ENCODE measurements around the gene RET. TPM values are rescaled to one million over a fixed set of nuclear protein-coding genes. Genes with fewer than 3 reads are reported as not detected.

Gene RET
- total RNA-seq, 3 donors from 2014 or later, result 0.13 to 0.41 (median 0.13) TPM

- Mint-ChIP-seq H3K27me3 (ENCODE audit: low read depth) (no peaks in the 10 kb centered on the region), H3K9me3 (no peaks in the 10 kb centered on the region), H3K4me1 (ENCODE audit: low read depth) (peaks cover 49% of the 10 kb centered on the region), H3K4me3 (no peak overlapping the region), H3K36me3 (ENCODE audit: insufficient read depth) (peaks cover 27% of the 10 kb centered on the region)
- ATAC-seq, result no peak
- no peak for DNase-seq
These were observed 85.7 kb downstream of the RET start for GRCh38 chr10:43162604-43163003.

GRCh38 chr10:43166207-43166879, 89.5 kb downstream of the RET start:
- Mint-ChIP-seq H3K4me3 (no peak overlapping the region), H3K36me3 (ENCODE audit: insufficient read depth) (peaks cover 46% of the 10 kb centered on the region), H3K9me3 (no peaks in the 10 kb centered on the region), H3K27me3 (ENCODE audit: low read depth) (no peaks in the 10 kb centered on the region), H3K4me1 (ENCODE audit: low read depth) (peaks cover 37% of the 10 kb centered on the region)
- ATAC-seq, result peak; percentile 58 to 62
- DNase-seq, result no peak

- Mint-ChIP-seq H3K9me3 (no peaks in the 10 kb centered on the region), H3K36me3 (ENCODE audit: insufficient read depth) (peaks cover 41% of the 10 kb centered on the region), H3K4me3 (no peak overlapping the region), H3K4me1 (ENCODE audit: low read depth) (peaks cover 36% of the 10 kb centered on the region), H3K27me3 (ENCODE audit: low read depth) (no peaks in the 10 kb centered on the region)
- DNase-seq, result no peak
- peak; percentile 24 to 27 for ATAC-seq
These were observed 90.1 kb downstream of the RET start for GRCh38 chr10:43166880-43167497.

GRCh38 chr10:43167498-43167889, 90.6 kb downstream of the RET start:
- ATAC-seq (no peak), DNase-seq (no peak)
- peaks cover 36% of the 10 kb centered on the region for H3K4me1 Mint-ChIP-seq (ENCODE audit: low read depth)
- H3K4me3 Mint-ChIP-seq, result no peak overlapping the region
- no peaks in the 10 kb centered on the region for H3K27me3 Mint-ChIP-seq (ENCODE audit: low read depth)
- H3K9me3 Mint-ChIP-seq, result no peaks in the 10 kb centered on the region
- H3K36me3 Mint-ChIP-seq (ENCODE audit: insufficient read depth), result peaks cover 41% of the 10 kb centered on the region

GRCh38 chr10:43170491-43170890, 93.6 kb downstream of the RET start:
- no peak for DNase-seq

GRCh38 chr10:43172645-43173044, 95.8 kb downstream of the RET start:
- peak in 1 of 2 donors; percentile 21 for ATAC-seq

More at GRCh38 chr10:43170491-43170890, 93.6 kb downstream of the RET start:
- peaks cover 43% of the 10 kb centered on the region for H3K36me3 Mint-ChIP-seq (ENCODE audit: insufficient read depth)
- H3K9me3 Mint-ChIP-seq, result no peaks in the 10 kb centered on the region
- peaks cover 28% of the 10 kb centered on the region for H3K4me1 Mint-ChIP-seq (ENCODE audit: low read depth)
- H3K4me3 Mint-ChIP-seq, result no peak overlapping the region
- ATAC-seq, result no peak
- no peaks in the 10 kb centered on the region for H3K27me3 Mint-ChIP-seq (ENCODE audit: low read depth)

GRCh38 chr10:43173120-43173519, 96.3 kb downstream of the RET start:
- DNase-seq (no peak), ATAC-seq (no peak)
- Mint-ChIP-seq H3K36me3 (ENCODE audit: insufficient read depth) (peaks cover 66% of the 10 kb centered on the region), H3K4me3 (no peak overlapping the region), H3K27me3 (ENCODE audit: low read depth) (no peaks in the 10 kb centered on the region), H3K9me3 (no peaks in the 10 kb centered on the region), H3K4me1 (ENCODE audit: low read depth) (peaks cover 21% of the 10 kb centered on the region)

More at GRCh38 chr10:43172645-43173044, 95.8 kb downstream of the RET start:
- H3K4me1 Mint-ChIP-seq (ENCODE audit: low read depth), result peaks cover 21% of the 10 kb centered on the region
- H3K27me3 Mint-ChIP-seq (ENCODE audit: low read depth), result no peaks in the 10 kb centered on the region
- no peak for DNase-seq
- H3K9me3 Mint-ChIP-seq, result no peaks in the 10 kb centered on the region
- no peak overlapping the region for H3K4me3 Mint-ChIP-seq
- H3K36me3 Mint-ChIP-seq (ENCODE audit: insufficient read depth), result peaks cover 62% of the 10 kb centered on the region

GRCh38 chr10:43174969-43175368, 98.1 kb downstream of the RET start:
- H3K36me3 Mint-ChIP-seq (ENCODE audit: insufficient read depth), result peaks cover 66% of the 10 kb centered on the region
- H3K27me3 Mint-ChIP-seq (ENCODE audit: low read depth), result no peaks in the 10 kb centered on the region
- no peak for ATAC-seq
- DNase-seq, result no peak
- peaks cover 4% of the 10 kb centered on the region for H3K9me3 Mint-ChIP-seq
- peaks cover 21% of the 10 kb centered on the region for H3K4me1 Mint-ChIP-seq (ENCODE audit: low read depth)
- no peak overlapping the region for H3K4me3 Mint-ChIP-seq

GRCh38 chr10:43176271-43176670, 99.4 kb downstream of the RET start:
- peaks cover 4% of the 10 kb centered on the region for H3K9me3 Mint-ChIP-seq
- no peak overlapping the region for H3K4me3 Mint-ChIP-seq
- DNase-seq (no peak), ATAC-seq (no peak)
- no peaks in the 10 kb centered on the region for H3K27me3 Mint-ChIP-seq (ENCODE audit: low read depth)
- peaks cover 15% of the 10 kb centered on the region for H3K4me1 Mint-ChIP-seq (ENCODE audit: low read depth)
- peaks cover 66% of the 10 kb centered on the region for H3K36me3 Mint-ChIP-seq (ENCODE audit: insufficient read depth)

- ATAC-seq, result no peak
- no peak for DNase-seq
- peaks cover 70% of the 10 kb centered on the region for H3K36me3 Mint-ChIP-seq (ENCODE audit: insufficient read depth)
- no peaks in the 10 kb centered on the region for H3K27me3 Mint-ChIP-seq (ENCODE audit: low read depth)
- H3K4me1 Mint-ChIP-seq (ENCODE audit: low read depth), result peaks cover 5% of the 10 kb centered on the region
- H3K4me3 Mint-ChIP-seq, result no peak overlapping the region
- H3K9me3 Mint-ChIP-seq, result peaks cover 4% of the 10 kb centered on the region
These were observed 100.7 kb downstream of the RET start for GRCh38 chr10:43177595-43177994.

Other genes starting within 250 kb of the RET start
- 10 to 100 TPM; 14.7 to 19.5 (median 15.5) TPM for gene CSGALNACT2, start 61.4 kb downstream of the RET start, total RNA-seq
- gene RASGEF1A, start 190.0 kb downstream of the RET start, total RNA-seq, result under 1 TPM; 0.29 to 0.60 (median 0.38) TPM

Data from activated T-cell treated with anti-CD3 and anti-CD28 coated beads, Interleukin-2, amount 50 U/mL, for 4 hours (primary cell).